Measurements from ENCODE around the gene PXDN.

PXDN gene

GRCh38 chr2:1584691-1585485 is 159.4 kb downstream of the PXDN start:
- no peak overlapping the region for H3K27ac ChIP-seq
- no peaks in the 10 kb centered on the region for H3K27me3 ChIP-seq (ENCODE audit: insufficient read depth, low read depth, severe bottlenecking)
- no peak overlapping the region for H3K4me3 ChIP-seq (ENCODE audit: low read depth, low read length)
- TF ChIP-seq CTCF (IDR thresholded peaks at IDR 0.05; ENCODE audit: low read depth, low read length), result no peak
- no peaks in the 10 kb centered on the region for H3K9me3 ChIP-seq (ENCODE audit: severe bottlenecking)
- no peaks in the 10 kb centered on the region for H3K36me3 ChIP-seq
- DNase-seq, result no peak

- Histone ChIP-seq H3K4me3 (ENCODE audit: low read depth, low read length) (no peak overlapping the region), H3K36me3 (no peaks in the 10 kb centered on the region), H3K27me3 (ENCODE audit: insufficient read depth, low read depth, severe bottlenecking) (no peaks in the 10 kb centered on the region), H3K27ac (no peak overlapping the region), H3K9me3 (ENCODE audit: severe bottlenecking) (no peaks in the 10 kb centered on the region)
- TF ChIP-seq CTCF (IDR thresholded peaks at IDR 0.05; ENCODE audit: low read depth, low read length), result no peak
- no peak for DNase-seq
These were observed 160.2 kb downstream of the PXDN start for GRCh38 chr2:1584051-1584531.

- H3K27me3 ChIP-seq (ENCODE audit: insufficient read depth, low read depth, severe bottlenecking), result no peaks in the 10 kb centered on the region
- H3K9me3 ChIP-seq (ENCODE audit: severe bottlenecking), result no peaks in the 10 kb centered on the region
- DNase-seq, result no peak
- no peak for TF ChIP-seq CTCF (IDR thresholded peaks at IDR 0.05; ENCODE audit: low read depth, low read length)
- H3K36me3 ChIP-seq, result no peaks in the 10 kb centered on the region
- no peak overlapping the region for H3K27ac ChIP-seq
- H3K4me3 ChIP-seq (ENCODE audit: low read depth, low read length), result no peak overlapping the region
These were observed 161.4 kb downstream of the PXDN start for GRCh38 chr2:1582891-1583341.

- H3K27ac ChIP-seq, result no peak overlapping the region
- DNase-seq, result no peak
- no peak overlapping the region for H3K4me3 ChIP-seq (ENCODE audit: low read depth, low read length)
- TF ChIP-seq CTCF (IDR thresholded peaks at IDR 0.05; ENCODE audit: low read depth, low read length), result no peak
- H3K27me3 ChIP-seq (ENCODE audit: insufficient read depth, low read depth, severe bottlenecking), result no peaks in the 10 kb centered on the region
- H3K36me3 ChIP-seq, result no peaks in the 10 kb centered on the region
- H3K9me3 ChIP-seq (ENCODE audit: severe bottlenecking), result no peaks in the 10 kb centered on the region
These were observed 162.2 kb downstream of the PXDN start for GRCh38 chr2:1581965-1582625.

Measured in WERI-Rb-1 (cell line).